HG02571 (cell line): ENCODE results near the gene C1R.
"Not testable (repeated sequence)": the region's sequence is repeated elsewhere in the genome, so short reads cannot be mapped to it uniquely, and the experiment has no call there.

Experiments
- ATAC-seq: cut with Tn5 transposase; IDR thresholded peaks from one replicate; pipeline ENCODE4 v1.9.1; 2021; ENCODE audit warnings: mild to moderate bottlenecking, moderate library complexity; ENCODE audit not compliant: unreplicated experiment

Gene C1R

GRCh38 chr12:7069386-7069785 is 22.9 kb downstream of the C1R start:
- ATAC-seq: no peak

DNA sequence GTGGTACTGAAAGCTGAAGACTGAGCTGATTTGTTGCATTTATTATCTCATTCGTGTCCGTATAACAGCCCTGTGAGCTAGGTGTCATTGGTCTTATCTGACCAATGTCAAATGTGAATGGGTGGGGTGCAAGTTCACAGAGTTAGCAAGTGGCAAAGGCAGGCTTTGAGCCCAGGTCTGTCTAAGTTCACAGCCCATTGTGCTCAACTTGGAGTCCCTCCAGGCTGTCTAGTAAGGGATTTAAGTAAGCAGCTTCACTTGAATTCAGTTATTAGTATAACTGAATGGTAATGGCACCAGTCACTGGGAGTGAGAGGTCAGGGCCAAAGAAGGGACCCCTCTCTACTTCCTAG is 23.3 kb downstream of the C1R start:
- no peak for ATAC-seq

- ATAC-seq: no peak
Observed at GRCh38 chr12:7068240-7068993, 23.8 kb downstream of the C1R start.

DNA sequence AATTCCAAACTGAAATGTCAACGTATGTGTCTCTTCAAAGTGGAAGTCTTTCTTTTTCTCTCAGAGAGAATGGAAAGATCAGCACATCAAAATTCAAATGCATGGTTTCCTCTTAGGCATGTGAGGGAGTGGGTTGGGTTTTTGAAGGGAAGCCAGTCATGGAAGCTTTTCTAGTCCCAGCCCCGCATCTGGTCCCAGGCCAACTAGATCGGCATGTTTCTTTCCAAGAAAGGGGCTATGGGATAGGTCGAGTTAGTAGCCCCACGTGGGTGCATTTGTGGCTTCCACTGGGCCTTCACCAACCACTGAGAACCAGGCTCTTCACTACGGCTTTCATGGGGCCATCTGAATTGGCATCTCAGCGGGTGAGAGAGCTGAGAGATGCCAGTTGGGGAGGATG is 25.1 kb downstream of the C1R start:
- ATAC-seq: no peak

GRCh38 chr12:7066596-7066995 is 25.6 kb downstream of the C1R start:
- no peak for ATAC-seq

GRCh38 chr12:7065073-7065623 is 27.1 kb downstream of the C1R start:
- ATAC-seq: no peak

DNA sequence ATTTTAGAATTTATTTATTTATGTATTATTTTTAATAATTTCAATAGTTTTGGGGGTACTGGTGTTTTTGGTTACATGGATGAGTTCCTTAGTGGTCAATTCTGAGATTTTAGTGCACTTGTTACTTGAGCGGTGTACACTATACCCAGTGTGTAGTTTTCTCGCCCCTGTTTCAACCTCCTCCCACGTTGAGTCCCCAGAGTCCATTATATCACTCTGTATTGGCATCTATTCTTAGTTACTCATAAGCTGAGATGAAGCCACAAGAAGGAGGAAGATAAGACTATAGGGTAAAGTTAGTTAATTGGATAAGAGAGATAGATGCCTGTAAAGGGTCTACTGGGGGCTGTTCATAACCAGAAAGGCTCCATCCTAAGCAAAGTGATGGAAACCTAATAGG is 27.7 kb downstream of the C1R start:
- ATAC-seq: no peak

DNA sequence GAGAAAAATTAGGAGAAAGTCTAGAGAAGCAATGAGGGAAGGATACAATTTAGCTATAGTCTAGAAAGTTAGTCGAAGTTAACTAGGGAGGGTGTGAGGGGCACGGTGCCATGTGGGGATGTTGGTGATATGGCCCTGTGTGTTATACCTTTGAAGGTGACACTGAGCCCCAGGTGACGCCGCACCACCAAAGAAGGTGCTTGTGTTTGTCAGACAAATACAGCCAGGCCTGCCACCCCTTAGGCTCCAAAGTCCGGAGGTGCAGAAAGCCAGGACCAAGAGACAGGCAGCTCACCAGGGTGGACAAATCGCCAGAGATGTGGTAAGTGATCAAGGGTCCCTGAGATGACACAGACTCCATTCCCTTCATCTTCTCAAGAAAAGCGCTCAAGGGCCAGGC is 30.6 kb downstream of the C1R start:
- ATAC-seq: no peak

GRCh38 chr12:7061138-7061537 is 31.1 kb downstream of the C1R start:
- ATAC-seq: no peak

DNA sequence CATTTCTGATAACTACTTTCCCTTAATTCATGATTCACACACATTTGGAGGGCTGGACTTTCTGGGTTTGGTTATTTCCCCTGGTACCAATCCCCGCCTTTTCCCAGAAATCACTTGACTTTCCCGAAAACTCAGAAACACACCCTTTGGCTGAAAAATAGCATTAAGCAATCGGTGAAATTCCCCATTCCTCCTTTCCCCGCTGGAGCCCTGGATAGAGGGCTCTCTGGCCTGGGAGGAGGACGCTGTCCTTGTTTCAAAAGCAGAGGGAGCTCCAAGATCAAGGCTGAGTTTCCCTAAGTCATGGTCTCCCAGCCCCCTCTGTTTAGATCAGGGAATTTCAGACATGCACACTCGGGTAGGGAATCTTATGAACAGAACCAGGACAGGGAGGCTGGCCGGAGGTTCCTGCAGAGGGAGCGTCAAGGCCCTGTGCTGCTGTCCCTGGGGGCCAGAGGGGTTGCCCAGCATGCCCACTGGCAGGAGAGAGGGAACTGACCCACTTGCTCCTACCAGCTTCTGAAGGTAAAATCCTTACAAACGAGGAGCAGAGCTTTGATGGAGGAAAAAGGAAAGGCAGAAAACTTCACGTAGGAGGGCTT is 31.8 kb downstream of the C1R start, which contains the start of gene C1S:
C1S (plus strand) TSS at position 366 of the 602 bp plus-strand sequence. CDS start 1,195 bp downstream, outside the sequence.
- ATAC-seq: no peak

DNA sequence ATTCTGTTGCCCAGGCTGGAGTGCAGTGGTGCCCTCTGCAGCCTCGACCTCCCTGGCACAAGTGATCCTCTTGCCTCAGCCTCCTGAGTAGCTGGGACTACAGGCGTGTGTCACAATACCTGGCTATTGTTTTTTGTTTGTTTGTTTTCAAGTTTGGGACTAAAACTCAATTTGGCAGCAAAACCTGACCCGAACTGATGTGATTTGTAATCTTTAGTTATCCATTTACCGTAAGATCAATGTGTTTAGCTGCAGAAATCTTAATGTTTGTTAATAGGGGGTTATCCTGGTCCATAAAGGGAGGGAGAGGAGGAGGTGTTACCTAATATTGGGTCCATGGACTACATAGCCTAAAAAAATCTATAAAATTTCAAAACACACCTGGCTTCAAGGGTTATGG is 32.5 kb downstream of the C1R start:
- no peak for ATAC-seq

GRCh38 chr12:7058850-7059395 is 33.3 kb downstream of the C1R start:
- ATAC-seq: no peak

DNA sequence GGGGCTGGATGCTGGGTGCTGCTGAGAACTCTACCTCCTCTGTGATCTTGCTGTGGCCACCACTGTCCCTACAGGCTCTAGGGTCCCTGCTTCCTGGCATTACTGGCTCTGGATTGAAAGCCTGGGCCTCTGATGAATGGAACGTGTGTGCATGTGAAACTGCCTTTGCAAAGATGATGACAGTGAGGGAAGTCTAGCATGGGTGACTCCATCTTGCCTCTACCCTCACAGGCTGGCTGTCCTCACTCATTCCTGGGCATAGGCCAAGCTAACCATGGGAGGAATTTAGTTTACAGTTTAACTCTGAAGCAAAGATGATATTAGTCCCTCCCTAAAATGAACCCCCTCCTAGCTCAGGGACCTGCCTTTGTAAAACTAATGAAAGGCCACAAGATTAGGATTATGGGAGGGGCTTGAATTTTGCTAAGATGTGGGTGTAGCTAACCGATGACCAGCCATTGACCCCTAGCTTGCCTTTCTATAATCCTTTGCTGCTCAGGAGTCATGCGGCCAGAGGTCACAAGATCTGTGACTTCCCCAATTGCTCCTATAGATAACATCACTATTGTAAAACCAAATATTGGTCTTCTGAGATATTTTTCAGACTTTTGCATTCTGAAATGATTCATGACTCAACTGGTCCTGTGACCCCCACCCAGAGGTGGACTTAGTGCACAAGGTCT is 33.9 kb downstream of the C1R start:
- ATAC-seq: no peak

DNA sequence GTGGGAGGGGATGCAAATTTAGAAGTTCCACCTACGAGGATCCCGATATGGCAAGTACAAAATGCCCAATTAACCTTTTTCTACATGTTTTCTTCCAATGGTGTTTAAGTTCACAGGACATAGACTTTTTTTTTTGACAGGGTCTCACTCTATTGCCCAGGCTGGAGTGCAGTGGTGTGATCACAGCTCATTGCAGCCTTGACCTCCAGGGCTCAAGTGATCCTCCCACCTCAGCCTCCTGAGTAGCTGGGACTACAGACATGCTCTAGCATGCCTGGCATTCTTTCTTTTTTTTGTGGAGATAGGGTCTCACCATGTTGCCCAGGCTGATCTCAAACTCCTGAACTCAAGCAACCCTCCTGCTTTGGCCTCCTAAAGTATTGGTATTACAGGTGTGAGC is 36.5 kb downstream of the C1R start:
- ATAC-seq: not testable (repeated sequence)

DNA sequence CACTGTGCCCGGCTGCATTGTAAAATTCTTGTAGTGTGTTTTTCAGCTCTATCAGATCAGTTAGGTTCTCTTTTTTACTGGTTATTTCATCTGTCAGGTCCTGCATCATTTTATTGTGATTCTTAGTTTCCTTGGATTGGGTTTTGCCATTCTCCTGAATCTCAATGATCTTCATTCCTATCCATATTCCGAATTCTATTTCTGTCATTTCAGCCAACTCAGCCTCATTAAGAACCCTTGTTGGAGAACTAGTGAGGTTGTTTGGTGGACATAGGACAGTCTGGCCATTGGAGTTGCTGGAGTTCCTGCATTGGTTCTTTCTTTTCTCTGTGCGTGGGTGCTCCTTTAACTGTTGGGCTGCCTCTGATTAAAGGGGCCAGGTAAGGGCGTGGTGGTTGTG is 37.3 kb downstream of the C1R start:
- no peak for ATAC-seq

- not testable (repeated sequence) for ATAC-seq
Observed at GRCh38 chr12:7049973-7050372, 42.3 kb downstream of the C1R start.

DNA sequence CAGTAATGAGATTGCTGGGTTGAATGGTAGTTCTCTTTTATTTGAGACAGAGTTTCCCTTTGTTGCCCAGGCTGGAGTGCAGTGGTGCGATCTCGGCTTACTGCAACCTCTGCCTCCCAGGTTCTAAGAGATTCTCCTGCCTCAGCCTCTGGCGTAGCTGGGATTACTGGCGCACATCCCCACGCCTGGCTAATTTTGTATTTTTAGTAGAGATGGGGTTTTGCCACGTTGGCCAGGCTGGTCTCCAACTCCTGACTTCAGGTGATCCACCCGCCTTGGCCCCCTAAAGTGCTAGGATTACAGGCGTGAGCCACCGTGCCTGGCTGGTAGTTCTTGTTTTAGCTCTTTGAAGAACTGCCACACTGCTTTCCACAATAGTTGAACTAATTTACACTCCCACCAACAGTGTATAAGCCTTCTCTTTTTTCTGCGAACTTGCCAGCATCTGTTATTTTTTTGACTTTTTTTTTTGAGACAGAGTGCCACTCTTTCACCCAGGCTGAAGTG is 42.7 kb downstream of the C1R start:
- ATAC-seq: not testable (repeated sequence)

DNA sequence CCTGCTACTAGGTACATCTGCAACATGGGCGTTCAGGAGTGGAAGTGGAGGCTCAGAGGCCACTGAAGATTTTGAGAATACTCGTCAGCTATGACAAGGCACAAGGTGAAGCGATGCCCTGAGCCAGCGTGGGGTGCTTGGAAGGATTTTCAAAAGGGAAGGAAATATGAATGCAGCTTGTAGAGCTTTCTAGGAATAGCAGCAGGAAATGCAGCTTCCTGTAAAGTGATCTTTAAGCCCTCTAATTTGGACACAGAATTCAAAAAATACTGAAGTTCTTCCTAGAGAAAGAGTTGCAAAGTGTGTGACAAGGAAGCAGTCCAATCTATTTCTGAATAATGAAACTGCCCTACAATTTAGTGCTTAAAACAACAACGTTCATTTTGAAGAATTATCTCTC is 44.9 kb downstream of the C1R start:
- ATAC-seq: no peak

DNA sequence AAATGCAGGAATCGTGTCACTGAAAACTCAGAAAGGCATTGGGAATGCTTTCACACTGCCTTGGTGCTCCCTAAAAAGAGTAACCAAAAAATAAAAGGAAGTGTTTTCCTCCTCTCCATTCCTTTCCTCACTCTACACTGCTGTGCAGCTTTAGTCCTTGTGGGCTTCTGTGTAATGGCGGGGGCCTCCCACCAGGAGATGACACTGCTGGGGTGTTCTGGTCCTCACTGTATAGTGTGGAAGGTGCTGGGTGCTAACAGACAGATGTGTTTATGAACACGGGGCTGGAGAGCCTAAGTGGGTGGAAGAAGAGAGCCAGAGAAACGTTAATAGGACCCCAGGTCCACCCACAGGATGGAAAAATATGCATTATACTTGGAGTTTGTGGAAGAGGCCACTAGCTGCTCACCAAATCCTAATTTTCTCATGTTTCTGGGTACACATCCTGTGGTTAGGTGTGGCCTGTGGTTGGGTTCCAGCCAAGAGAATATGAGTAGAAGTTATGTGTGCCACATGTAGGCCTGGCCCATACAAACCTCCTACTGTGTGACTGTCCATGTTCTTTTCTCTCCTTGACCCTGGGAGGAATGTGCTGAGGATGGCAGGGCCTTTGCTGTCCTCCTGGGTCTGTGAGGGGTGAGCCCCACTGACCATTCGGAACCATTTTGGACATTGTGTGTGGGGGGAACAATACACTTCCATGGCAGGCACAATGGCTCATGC is 45.7 kb downstream of the C1R start:
- ATAC-seq: no peak

DNA sequence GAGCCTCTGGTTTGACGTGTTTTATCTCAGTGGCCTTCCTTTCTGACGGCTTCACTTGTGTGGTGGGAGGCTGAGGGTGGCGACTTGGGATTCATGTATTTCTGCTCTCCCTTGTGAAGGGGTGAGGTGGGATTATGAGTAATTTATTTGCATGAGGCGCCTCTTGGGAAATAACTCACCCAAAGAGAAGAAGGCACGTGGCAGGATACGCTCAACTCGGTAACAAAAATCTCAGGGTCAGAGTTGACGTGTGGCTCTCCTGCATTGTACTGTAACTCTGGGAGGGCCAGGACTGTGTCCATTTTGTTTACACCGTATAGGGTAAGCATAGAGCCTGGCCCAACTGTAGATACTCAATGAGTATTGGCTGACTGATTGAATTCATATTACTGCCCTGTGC is 46.3 kb downstream of the C1R start:
- ATAC-seq: no peak

GRCh38 chr12:7042842-7043241 is 49.4 kb downstream of the C1R start:
- ATAC-seq: no peak
